ENCODE data around the gene POLA2. TPM values are rescaled to one million over a fixed set of nuclear protein-coding genes. Genes with fewer than 3 reads are reported as not detected.
A peak's percentile ranks its signal among the peaks of the same experiment; 100 is the strongest.

Gene POLA2
- total RNA-seq, 1 experiment from 2014 or later = 37.7 TPM

DNA sequence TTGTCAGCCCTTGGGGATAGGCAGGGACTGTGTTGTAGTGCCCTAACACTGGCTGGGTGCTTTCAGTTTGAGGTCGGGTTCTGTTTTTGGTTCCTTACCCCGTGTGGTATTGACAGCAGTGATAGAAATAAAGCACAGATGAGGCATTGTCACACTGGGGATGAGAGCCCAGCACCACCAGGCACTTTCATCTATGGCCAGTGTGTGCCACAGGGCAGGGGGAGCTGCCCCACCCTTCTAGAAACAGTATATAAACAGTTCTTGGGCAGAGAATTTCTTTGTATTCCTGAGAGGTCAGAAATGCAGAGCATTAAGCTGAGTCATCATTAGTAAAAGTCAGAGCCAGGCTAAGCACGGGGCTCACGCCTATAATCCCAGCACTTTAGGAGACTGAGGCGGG, 29.9 kb downstream of the POLA2 start:
- Histone ChIP-seq H3K27ac (ENCODE audit: insufficient read length, low read depth, low read length) (no peak overlapping the region), H4K91ac (ENCODE audit: insufficient read length, low read depth, low read length) (no peak overlapping the region), H3K23ac (ENCODE audit: insufficient read length, low read depth, low read length) (no peak overlapping the region), H2AK5ac (ENCODE audit: insufficient read length, low read length) (no peak overlapping the region), H3K4me1 (ENCODE audit: insufficient read depth, low read length) (no peaks in the 10 kb centered on the region; the same call in 1 of the 2 replicates), H4K5ac (ENCODE audit: insufficient read length, low read depth, low read length) (no peak overlapping the region), H2BK12ac (ENCODE audit: insufficient read length, low read depth, low read length) (no peak overlapping the region), H3K9ac (ENCODE audit: extremely low read depth, insufficient read length, low read length) (no peak overlapping the region), H3T11ph (ENCODE audit: low read length) (no peak overlapping the region), H3K27me3 (ENCODE audit: insufficient read depth, low read length) (no peaks in the 10 kb centered on the region), H3K9me3 (ENCODE audit: control insufficient read depth, low read depth, low read length) (no peaks in the 10 kb centered on the region), H4K20me1 (ENCODE audit: control insufficient read depth, insufficient read depth, insufficient read length) (no peaks in the 10 kb centered on the region), H3K4me2 (ENCODE audit: insufficient read depth, insufficient read length, low read length) (no peak overlapping the region), H3K4ac (ENCODE audit: low read depth, low read length) (no peak overlapping the region), H3K18ac (ENCODE audit: insufficient read length, low read depth, low read length) (no peak overlapping the region), H3K23me2 (ENCODE audit: insufficient read length, low read depth, low read length, poor library complexity, severe bottlenecking) (no peaks in the 10 kb centered on the region), H3K56ac (ENCODE audit: insufficient read length, low read depth, low read length) (no peak overlapping the region), H2BK5ac (ENCODE audit: insufficient read length, low read length) (no peak overlapping the region), H4K8ac (replicated peaks; ENCODE audit: insufficient read length, low read depth, low read length) (no peak overlapping the region), H2BK20ac (ENCODE audit: low read depth, low read length, poor library complexity, severe bottlenecking) (no peak overlapping the region), H3K14ac (ENCODE audit: insufficient read depth, low read length) (no peak overlapping the region), H2BK120ac (ENCODE audit: low read depth, low read length, poor library complexity, severe bottlenecking) (no peak overlapping the region), H3K79me2 (ENCODE audit: insufficient read depth, low read length) (no peaks in the 10 kb centered on the region), H3K79me1 (ENCODE audit: insufficient read depth, low read depth, low read length, poor library complexity, severe bottlenecking) (no peaks in the 10 kb centered on the region), H2BK15ac (ENCODE audit: low read depth, low read length) (no peak overlapping the region), H2AFZ (ENCODE audit: low read length) (no peak overlapping the region)
- peaks cover 47 to 98% (median 84%) of the 10 kb centered on the region in 3 experiments for H3K36me3 Mint-ChIP-seq (ENCODE audit: insufficient read depth in 1 of 3, low read depth in 3 of 3)
- TF ChIP-seq, protein P1, sequence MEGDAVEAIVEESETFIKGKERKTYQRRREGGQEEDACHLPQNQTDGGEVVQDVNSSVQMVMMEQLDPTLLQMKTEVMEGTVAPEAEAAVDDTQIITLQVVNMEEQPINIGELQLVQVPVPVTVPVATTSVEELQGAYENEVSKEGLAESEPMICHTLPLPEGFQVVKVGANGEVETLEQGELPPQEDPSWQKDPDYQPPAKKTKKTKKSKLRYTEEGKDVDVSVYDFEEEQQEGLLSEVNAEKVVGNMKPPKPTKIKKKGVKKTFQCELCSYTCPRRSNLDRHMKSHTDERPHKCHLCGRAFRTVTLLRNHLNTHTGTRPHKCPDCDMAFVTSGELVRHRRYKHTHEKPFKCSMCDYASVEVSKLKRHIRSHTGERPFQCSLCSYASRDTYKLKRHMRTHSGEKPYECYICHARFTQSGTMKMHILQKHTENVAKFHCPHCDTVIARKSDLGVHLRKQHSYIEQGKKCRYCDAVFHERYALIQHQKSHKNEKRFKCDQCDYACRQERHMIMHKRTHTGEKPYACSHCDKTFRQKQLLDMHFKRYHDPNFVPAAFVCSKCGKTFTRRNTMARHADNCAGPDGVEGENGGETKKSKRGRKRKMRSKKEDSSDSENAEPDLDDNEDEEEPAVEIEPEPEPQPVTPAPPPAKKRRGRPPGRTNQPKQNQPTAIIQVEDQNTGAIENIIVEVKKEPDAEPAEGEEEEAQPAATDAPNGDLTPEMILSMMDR (conservative IDR thresholded peaks at IDR 0.05) = no peak
- H3K9me3 Mint-ChIP-seq = no peaks in the 10 kb centered on the region
- H3K4me3 Mint-ChIP-seq = no peak overlapping the region
- H3K4me1 Mint-ChIP-seq = peaks cover 0 to 9% of the 10 kb centered on the region in 2 experiments; a peak in 1 of 4 replicates
- no CpG with 5 or more reads among the region's 5 CpGs for WGBS (ENCODE audit: extremely low coverage, insufficient read length, low lambda C conversion rate)
- peak overlapping the region in 2 of 3 experiments; percentile 40 to 84; a peak in 6 of 7 replicates for H3K27ac Mint-ChIP-seq
- H3K27me3 Mint-ChIP-seq (ENCODE audit: low read depth) = no peaks in the 10 kb centered on the region
- DNase-seq = no peak

All from H9 (cell line).